Right lung (tissue), 5 donors: ENCODE measurements around the gene CACNA2D1. TPM values are rescaled to one million over a fixed set of nuclear protein-coding genes. Genes with fewer than 3 reads are reported as not detected.
"Not testable (repeated sequence)": the region's sequence is repeated elsewhere in the genome, so short reads cannot be mapped to it uniquely, and the experiment has no call there.

Experiments used
- DNase-seq, 2 donors: peaks; one replicate each; pipeline ENCODE4 v3.0.0-alpha.2; 2013
- polyA plus RNA-seq, 5 donors: library from polyadenylated mRNA; unstranded; fragments of 120-200 nt; gene quantifications; one replicate each; pipeline versions ENCODE4 v1.2.1 to v1.2.3, GENCODE V29; 2013; ENCODE audit warnings: inconsistent platforms in 1 of 5, low replicate concordance in 1 of 5; ENCODE audit not compliant: insufficient read length in 5 of 5, insufficient read depth in 1 of 5

CACNA2D1 gene
- polyA plus RNA-seq, 5 donors: 12.2 to 21.3 (median 18.6) TPM

DNA sequence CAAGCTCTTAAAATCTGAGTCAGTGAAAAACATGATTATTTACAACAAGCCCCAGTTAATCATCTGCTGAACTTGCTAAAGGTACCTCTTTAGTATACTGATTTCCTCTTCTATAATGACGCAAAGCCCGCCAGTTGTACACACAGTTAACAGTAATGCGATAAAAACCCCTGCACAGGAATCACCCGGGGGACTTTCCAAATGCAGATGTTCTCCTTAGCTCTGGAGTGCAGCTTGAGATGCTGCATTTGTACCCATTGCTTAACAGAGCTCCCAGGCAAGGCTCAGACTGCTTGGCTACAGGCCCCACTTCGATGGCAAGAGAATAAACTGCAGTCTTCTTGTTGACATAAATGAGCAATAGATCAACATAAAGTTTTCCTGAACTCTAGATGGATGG is 394.1 kb downstream of the CACNA2D1 start:
- no peak for DNase-seq

DNA sequence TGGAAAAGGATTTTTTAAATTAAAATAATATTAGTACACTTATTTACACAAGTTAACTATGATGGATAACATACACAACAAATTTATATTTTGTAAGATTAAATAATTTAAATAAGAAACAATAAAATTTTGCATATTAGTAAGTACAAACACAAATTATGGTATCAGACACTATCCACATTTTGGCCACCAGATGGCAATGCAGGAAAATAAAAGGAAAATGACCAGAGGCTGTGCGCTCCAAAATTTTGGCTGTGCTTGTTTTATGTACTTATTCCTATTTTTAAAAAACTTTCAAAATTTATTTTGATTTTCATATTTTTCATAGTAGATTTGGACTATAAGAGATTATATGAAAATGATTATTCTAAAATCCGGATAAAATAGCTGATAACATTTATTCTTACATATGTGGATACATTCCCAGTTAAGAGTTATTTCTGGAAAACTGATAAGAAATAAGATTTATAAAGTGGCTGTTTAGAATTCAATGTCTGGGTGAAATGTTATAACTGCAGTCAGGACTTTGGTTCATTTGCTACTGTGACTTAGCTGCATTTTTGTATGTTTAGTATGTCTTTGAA is 399.0 kb downstream of the CACNA2D1 start:
- peak; percentile 43 to 54 for DNase-seq

DNA sequence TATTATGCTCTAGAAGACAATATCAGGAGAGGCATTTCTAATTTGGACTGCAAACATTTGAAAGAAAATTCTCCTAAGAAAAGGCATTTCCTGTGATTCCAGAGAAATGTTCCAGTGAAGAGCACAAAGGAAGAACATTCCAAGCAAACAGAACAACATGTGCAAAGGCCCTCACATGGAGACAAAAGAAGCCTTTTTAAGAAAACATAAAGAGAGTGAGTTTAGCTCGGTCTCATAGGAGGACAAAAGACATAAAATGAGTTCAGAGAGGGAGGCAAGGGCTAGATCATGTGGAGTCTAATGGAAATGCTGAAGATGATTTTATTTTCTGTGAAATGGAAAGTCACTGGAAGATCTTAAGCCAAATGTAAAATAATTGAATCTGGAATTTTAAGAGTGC is 404.0 kb downstream of the CACNA2D1 start:
- DNase-seq: no peak

DNA sequence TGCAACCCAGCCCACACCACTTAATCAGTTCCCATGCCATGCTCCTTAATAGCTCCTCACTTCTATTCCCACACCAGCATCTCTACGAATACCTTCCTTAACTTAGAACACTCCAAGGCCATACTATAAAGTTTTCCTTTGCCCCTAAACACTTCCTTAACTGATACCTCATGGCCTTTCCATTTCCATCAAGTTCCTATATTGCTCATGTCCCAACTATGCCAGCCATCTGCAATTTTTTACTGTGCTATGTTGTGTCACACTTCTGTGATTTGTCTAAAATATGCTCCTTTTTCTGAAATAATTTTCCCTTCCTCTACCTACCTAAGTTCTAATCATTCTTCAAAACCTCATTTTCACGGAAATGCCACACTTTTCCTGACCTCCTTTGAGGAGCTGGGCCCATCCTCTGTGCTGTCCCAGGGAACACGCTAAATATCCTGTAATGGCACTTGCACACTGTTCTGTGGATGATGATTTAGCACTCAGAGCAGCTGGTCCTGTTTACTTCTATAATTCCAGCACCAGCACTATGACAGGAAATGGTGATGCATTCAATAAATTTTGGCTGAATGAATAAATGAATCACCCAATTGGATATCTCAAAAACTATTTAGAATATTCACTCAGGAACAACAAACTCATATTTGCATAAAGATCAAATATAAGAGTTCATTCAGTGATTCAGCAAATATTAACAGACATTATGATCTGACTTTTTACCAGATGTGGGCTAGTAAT is 407.3 kb downstream of the CACNA2D1 start:
- no peak for DNase-seq

DNA sequence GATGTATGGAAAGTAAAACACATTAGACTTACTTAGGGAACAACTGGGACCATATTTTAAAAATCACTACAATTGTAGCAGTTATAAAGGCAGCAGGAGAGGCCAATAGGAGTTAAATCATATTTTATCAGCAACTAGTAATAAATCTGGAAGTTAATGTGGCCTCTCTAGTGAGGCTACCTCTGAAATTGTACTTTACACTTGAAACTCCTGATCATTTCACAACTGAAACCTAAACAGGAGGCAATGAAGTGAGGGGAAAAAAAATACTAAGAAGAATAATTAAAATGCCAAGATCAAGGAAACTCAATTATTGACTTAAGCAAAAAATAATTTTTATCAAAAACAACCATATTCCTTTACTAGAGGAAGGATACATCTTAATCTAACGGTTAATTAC is 408.1 kb downstream of the CACNA2D1 start:
- no peak for DNase-seq

DNA sequence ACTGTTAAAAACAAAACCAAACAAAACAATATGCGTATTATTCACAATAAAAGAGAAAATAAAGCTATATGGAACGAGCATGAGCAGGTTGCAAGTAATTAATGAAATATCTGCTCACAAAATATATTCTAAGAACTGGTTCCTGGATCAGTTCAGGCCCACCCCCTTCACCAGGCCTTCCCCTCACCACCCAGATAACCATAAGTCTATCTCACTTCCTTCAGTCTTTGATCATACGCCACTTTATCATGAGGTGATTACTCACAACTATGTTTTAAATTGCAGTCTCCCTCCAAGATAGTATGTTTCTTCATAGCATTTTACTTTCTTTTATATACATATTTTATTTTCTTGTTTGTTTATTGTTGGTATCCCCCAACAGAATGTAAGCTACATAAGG is 410.7 kb downstream of the CACNA2D1 start:
- DNase-seq: no peak

DNA sequence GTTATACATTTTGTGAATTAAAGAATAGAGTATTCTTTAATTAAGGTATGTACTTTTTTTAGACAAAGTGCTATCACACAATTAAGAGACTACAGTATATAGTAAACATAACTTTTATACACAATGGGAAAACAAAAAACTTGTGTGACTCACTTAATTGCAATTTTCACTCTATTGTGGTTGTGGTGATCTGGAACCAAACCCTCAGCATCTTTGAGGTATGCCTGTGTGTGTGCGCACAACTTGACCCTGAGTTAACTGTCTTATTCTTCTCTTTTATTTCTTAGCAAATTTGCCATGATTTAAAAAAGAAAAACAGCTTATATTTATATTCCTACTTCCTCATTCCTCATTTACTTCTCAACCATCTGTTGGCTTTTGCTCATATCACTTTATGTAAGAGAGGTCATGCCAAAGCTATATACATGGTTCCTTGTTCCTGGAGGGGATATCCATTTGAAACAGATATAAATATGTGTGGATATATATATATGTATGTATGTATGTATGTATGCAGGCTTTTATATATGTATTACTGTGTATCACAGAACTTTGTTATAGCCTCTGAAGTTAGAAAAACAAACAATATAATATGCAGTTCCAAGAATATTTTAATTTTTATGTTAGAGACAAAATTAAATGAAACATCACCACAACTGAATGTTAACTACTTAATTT is 414.2 kb downstream of the CACNA2D1 start:
- DNase-seq: no peak

DNA sequence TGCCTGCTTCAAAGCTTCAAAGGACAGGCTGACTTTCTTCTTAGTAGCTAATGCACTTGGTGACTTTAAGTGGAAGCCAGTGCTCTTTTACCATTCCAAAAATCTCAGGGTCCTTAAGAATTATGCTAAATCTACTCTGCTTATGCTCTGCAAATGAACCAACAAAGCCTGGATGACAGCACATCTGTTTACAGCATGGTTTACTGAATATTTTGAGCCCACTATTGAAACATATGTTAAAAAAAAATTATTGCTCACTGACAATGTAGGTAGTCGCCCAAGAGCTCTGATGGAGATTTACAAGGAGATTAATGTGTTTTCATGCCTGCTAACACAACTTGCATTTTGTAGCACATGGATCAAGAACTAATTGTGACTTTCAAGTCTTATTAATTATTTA is 415.5 kb downstream of the CACNA2D1 start:
- no peak for DNase-seq

DNA sequence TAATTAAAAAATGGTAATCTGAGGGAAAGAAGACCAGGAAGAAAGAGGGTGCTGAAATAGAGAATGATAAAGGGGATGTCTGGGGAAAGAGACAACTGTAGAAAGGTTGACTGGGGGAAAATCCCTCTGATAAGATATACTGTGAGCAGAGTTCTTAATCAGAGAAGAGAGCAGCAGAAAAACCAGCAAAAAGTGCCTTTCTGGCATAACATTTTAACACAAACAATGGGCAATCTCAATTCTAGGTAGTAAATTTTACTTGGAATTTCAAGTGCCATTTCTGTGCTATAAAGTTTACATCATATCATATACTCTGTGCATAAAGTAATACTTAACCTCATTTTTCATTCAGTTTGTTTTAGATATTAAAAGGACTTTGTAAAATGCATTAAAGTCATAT is 421.9 kb downstream of the CACNA2D1 start:
- no peak for DNase-seq

DNA sequence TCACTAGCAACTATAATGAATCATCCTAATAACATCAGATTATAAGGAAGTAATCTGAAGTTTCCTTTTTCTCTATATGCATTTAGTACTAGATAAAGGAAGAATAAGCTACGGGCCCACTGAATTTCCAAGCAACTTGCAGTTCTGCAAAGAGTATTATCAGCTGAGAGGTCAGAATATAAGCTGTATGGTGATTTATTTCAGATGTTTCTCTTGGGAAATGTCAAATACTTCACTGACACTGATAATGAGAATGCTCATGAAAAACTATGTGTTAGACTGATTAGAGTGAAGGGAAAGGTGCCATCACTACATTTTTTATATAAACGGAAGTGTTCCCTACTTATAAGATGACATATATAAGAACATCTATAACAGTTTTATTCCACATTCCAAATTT is 422.5 kb downstream of the CACNA2D1 start:
- peak; percentile 56 to 67 for DNase-seq

DNA sequence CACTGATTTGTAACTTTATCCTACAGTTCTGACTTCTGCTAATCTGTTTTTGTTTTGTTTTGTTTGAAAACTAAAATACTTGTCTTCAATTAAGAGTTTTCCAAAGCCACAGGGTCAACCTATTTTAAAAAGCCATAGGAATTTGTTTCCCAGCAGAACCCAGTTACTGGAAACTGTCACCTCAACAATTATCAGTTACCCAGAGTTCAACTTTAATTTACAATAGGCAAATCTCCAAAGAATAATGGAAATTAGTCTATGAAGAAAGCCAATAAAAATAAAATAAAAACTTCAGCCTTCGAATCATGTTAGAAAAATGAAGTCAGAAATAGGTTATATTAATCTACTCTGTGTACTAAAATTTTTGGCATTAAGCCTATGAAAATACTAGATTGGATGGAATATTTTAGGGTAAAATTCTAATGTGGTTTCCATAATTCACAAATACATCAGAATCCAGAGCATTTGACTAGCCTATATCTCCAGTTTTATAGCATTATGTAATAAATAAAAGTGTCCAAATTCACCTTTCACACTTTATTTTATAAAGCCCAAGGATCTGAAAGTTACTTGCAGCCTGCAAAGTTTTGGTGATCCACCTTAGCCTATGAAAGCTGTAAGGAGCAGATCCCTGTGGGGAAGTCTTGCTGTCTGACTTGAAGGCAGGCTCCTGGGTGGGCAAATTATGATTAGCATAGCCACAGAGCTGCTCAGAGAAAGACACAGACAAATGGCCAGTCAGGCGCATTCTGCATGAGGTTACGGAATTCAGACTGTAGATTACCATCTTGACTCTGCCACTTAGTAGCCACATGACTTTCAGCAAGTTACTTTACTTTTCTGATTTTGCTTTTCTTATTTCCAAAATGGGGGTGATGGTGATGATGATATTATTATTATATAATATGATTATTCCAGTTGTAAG is 423.8 kb downstream of the CACNA2D1 start:
- DNase-seq: no peak

DNA sequence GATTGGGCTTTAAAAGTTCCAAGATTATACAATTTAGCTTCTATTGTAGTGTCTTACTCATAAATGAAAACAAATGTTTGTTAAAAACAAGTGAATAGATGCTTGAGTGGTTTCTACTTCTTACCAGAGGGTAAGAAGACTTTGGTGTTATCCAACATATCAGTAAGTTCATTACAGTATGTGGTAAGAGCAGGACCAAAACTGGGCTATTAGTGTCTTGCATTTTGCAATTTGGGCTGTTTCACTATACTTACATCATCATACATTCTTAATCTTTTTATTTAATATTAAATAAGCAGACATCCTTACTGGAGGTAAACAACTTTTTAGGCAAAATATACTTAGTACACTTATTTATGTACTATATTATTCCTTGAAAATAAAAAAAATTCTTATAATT is 425.4 kb downstream of the CACNA2D1 start:
- DNase-seq: no peak

DNA sequence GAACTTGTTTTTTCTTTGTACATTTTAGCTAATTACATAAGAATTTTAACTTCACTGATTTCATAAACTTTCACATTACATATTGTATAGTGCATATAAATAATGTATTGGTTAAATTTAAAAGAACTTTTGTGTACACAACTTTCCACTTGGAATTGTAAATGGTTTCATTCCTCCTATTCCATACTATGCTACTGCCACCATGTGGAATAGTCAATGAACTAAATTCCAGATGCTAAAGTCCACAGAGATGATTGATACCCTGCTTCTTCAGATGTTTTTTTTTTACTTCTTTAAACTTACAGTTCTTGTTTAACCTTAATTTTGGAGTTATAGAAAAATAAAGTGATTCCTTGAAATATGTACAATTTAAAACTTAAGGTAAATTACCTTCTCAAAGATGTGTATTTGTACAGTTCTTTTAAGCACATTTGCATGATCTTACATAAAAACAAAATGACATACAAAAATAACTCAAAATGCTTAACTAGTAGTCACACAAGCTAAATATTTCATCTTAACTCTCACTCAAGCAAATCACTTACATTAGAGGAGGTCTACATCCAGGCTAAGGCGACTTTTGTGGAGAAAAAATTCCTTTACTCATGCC is 426.1 kb downstream of the CACNA2D1 start:
- DNase-seq: peak in 1 of 2 donors; percentile 30

DNA sequence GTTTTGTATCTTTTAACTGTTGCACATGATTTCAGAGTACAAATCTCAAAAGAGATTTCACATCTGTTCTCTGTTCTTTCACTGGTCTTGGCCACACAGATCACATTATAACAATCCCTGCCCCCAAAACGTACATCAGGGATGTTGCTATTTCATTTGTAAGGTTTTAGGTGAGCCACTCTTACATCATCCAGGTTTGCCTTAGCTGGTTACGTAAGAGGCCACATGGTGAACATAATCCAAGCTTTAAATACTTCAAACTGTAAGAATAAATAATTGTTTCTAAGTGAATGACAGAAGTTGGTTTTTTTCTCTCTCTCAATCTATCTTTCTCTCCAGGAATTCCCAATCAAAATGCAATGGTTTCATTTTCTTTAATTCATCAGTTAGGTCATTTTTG is 427.8 kb downstream of the CACNA2D1 start:
- no peak for DNase-seq

DNA sequence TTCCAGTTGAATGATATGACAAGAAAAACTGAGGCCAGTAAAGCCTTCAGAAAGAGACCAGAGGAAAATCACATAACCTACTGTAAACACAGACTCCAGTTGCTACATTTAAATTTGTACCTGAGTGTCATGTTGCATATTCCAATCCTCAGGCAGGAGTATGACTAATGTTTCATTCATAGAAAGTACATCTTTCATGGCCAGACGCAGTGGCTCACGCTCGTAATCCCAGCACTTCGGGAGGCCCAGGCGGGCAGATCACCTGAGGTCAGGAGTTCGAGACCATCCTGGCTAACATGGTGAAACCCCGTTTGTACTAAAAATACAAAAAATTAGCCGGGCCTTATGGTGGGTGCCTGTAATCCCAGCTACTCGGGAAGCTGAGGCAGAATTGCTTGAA is 429.0 kb downstream of the CACNA2D1 start:
- DNase-seq: not testable (repeated sequence)

DNA sequence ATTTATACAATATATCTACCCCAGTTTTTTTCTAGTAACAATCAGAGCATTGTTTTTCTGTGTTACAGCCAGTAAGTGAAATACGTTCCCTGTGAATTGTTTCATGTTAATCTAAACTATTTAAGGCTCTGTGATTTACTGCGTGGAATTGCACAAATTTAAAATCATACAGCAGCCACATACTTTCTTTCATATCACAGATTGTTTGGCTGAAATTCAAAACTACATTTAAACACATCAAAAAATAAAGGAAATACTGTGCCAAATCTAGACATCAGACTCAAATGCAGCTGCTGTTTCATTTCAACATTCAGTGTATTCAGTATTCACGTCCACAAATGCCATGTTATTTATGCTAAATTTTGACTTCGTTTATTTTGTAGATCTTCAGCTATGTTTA is 431.1 kb downstream of the CACNA2D1 start:
- peak; percentile 35 to 41 for DNase-seq

DNA sequence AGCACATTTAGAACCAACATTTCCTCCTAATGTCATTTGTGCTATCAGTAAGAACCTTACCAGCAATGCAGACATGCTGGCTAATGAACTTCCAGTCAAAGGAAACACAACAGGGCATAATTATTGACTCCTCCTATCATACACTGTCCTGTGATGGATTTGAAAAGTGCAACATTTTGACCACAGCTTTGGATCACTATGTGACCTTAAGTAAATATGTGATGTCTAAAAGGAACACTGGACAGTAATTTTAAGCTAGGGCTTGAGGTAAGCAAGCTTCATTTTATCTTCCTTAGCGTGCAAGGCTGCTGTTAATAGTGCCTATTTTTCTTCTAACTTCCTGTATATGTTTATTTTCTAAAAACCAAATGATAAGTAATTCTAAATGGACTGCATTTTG is 433.2 kb downstream of the CACNA2D1 start:
- DNase-seq: no peak

DNA sequence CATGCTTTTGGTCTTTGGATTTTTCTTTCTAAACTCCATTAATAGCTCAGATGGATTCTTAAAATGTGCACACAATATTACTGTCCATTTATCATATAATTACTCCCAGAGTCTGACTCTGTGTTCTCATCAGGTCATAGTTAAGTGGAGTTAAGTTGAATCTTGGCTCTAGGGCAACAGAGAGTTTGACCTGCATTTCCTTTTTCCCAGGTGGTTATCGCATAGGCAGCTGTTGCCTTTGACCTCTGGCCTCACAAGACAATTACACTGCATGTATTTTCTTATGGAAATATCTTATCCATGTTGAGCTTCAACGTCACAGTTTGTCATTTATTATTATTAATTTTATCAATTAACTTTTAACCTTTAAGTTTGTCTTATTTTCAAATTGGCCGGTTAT is 436.3 kb downstream of the CACNA2D1 start:
- no peak for DNase-seq

DNA sequence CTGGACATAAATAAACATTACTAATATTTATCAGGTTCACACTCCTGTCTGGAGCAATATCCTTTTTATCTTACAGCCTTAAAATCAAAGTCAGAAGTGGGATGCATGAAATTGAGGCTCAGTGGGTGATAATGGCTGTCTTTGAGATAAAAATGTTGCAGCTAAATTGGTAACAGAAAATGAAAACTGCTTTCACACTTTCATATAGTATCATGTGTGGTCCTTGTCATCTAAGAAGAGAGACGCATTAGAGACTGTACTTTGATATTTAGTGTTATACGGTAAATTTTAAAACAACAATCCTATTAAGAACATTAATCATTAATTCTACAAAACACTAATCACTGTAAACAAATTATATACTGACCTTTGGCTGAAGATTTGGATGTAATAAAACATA is 438.5 kb downstream of the CACNA2D1 start:
- DNase-seq: no peak

DNA sequence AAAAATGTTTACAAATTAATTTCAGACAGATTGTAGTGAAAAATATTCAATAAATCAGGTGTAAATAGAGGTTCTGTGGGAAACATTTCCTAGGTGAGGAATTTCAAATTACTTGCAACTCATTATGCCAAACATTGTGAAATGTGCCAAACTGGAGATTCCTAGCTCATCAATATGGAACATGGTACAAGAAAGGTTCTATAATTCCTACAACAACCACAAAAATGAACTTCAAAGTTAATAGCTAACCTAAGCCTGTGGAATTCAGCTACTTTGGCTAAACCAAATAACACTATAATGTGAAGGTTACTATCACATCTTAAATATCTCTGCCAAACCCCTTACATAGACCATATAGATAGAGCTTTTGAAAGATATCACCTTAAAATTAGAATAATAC is 450.4 kb downstream of the CACNA2D1 start:
- DNase-seq: no peak

DNA sequence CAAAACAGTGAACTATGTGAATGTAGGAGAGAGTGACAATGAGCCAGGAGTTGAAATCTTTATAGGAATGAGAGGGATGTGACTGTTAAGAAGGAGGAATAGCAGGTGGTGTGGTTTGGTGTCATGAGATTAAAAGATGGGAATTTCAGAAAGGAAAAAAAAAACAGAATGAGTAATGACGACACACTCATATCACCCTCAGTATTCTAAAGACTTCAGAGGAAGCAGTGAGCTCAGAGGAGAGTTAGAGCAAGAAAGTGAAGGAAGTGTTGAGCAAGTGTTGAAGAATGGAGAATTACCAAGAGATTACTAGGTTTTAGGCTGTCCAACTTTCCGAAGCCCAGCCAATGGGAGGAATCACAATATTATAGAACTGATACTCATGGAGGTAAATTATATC is 453.2 kb downstream of the CACNA2D1 start:
- DNase-seq: no peak
